ENCODE results near the gene ROR1.

- TF ChIP-seq CTCF (IDR thresholded peaks at IDR 0.05) (no peak), POLR2A (IDR thresholded peaks at IDR 0.05) (no peak)
These were observed 26.4 kb upstream of the ROR1 start for GRCh38 chr1:63747445-63747844.

Measured in uterus (tissue), 2 donors.